Parathyroid adenoma (tissue), 2 donors: ENCODE results near the gene DOCK8.

Source experiments
- H2AFZ ChIP-seq: fragments of 300-600 bp; sonication (generic); one replicate; pipeline ENCODE4 v1.7.0; 2017; ENCODE audit warnings: antibody characterized with exemption, mild to moderate bottlenecking
- H3K27ac ChIP-seq: fragments of 300-600 bp; sonication (generic); one replicate; pipeline ENCODE4 v1.7.0; 2017
- H3K27me3 ChIP-seq: fragments of 300-600 bp; sonication (generic); one replicate; pipeline ENCODE4 v1.7.0; 2017; ENCODE audit warnings: low read length; ENCODE audit not compliant: control insufficient read depth, insufficient read depth
- H3K36me3 ChIP-seq: fragments of 300-600 bp; sonication (generic); one replicate; pipeline ENCODE4 v1.7.0; 2017; ENCODE audit warnings: low read length; ENCODE audit not compliant: control insufficient read depth, insufficient read depth
- H3K4me1 ChIP-seq: fragments of 300-600 bp; sonication (generic); one replicate; pipeline ENCODE4 v1.7.0; 2017; ENCODE audit warnings: control low read depth
- H3K4me2 ChIP-seq: fragments of 300-600 bp; sonication (generic); one replicate; pipeline ENCODE4 v1.7.0; 2017; ENCODE audit warnings: low read length
- H3K4me3 ChIP-seq: fragments of 300-600 bp; sonication (generic); one replicate; pipeline ENCODE4 v1.7.0; 2017; ENCODE audit warnings: low read depth, low read length
- H3K79me2 ChIP-seq: fragments of 300-600 bp; sonication (generic); one replicate; pipeline ENCODE4 v1.7.0; 2017; ENCODE audit warnings: control low read depth
- H3K9ac ChIP-seq: fragments of 300-600 bp; sonication (generic); one replicate; pipeline ENCODE4 v1.7.0; 2017; ENCODE audit warnings: mild to moderate bottlenecking
- H3K9me3 ChIP-seq: fragments of 300-600 bp; sonication (generic); one replicate; pipeline ENCODE4 v1.7.0; 2017; ENCODE audit warnings: low read length; ENCODE audit not compliant: control insufficient read depth
- CTCF ChIP-seq: fragments of 300-600 bp; sonication (generic); IDR thresholded peaks from one replicate; pipeline ENCODE4 v1.7.0; 2017; ENCODE audit warnings: antibody characterized with exemption, mild to moderate bottlenecking
- donor health status: primary hyperparathyroidism.

The DOCK8 gene

GRCh38 chr9:469672-470551 lies 255.2 kb downstream of the DOCK8 start:
- H3K9me3 ChIP-seq: no peaks in the 10 kb centered on the region
- H3K9ac ChIP-seq: peak overlapping the region; percentile 46
- peaks cover 9% of the 10 kb centered on the region for H3K4me1 ChIP-seq
- H3K36me3 ChIP-seq: no peaks in the 10 kb centered on the region
- TF ChIP-seq CTCF: no peak
- H3K79me2 ChIP-seq: no peaks in the 10 kb centered on the region
- peak overlapping the region; percentile 83 for H3K4me2 ChIP-seq
- peak overlapping the region; percentile 54 for H3K27ac ChIP-seq
- H3K27me3 ChIP-seq: no peaks in the 10 kb centered on the region
- peak overlapping the region; percentile 65 for H3K4me3 ChIP-seq
- peak overlapping the region; percentile 96 for H2AFZ ChIP-seq

DNA sequence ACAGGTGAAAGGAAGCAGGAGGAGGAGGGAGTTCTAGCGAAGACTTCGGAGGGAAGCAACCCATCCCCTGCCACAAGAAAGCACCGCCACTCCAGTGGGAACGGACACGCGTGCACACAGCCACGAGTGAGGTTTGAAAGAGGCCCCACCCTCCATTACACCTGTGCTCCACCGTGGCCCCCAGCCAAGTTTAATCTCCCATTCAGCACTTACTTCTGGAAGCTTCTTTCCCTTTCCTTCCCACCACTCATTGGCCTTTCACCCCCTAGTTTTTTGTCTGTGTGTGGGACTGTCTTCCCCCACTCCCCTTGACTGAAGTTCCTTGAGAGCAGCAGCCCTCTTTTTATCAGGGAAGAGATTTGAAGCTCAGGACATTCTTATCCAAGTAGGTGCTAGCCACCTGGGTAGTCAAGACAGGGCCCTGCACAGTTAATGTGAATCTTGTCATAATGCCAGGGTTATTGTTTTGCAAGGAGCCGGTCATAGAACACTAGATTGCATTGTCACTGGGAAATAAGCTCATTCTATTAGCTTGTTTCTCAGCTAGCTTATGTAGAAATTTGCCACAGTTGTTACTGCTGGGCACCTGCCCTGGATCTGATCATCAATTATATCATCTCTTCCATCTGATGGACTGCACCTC lies 256.0 kb downstream of the DOCK8 start:
- H3K9me3 ChIP-seq: no peaks in the 10 kb centered on the region
- H3K4me1 ChIP-seq: peaks cover 9% of the 10 kb centered on the region
- H3K36me3 ChIP-seq: no peaks in the 10 kb centered on the region
- H3K4me2 ChIP-seq: peak overlapping the region; percentile 74
- H3K27me3 ChIP-seq: no peaks in the 10 kb centered on the region
- TF ChIP-seq CTCF: no peak
- H3K79me2 ChIP-seq: no peaks in the 10 kb centered on the region
- peak overlapping the region; percentile 96 for H2AFZ ChIP-seq
- no peak overlapping the region for H3K9ac ChIP-seq
- H3K4me3 ChIP-seq: peak overlapping the region; percentile 65
- H3K27ac ChIP-seq: peak overlapping the region; percentile 44

- no peaks in the 10 kb centered on the region for H3K79me2 ChIP-seq
- no peak overlapping the region for H3K9ac ChIP-seq
- H3K9me3 ChIP-seq: no peaks in the 10 kb centered on the region
- peaks cover 9% of the 10 kb centered on the region for H3K4me1 ChIP-seq
- no peak overlapping the region for H2AFZ ChIP-seq
- H3K4me2 ChIP-seq: no peak overlapping the region
- H3K4me3 ChIP-seq: no peak overlapping the region
- H3K27me3 ChIP-seq: no peaks in the 10 kb centered on the region
- H3K27ac ChIP-seq: no peak overlapping the region
- no peak for TF ChIP-seq CTCF
- no peaks in the 10 kb centered on the region for H3K36me3 ChIP-seq
Observed at GRCh38 chr9:471320-471719, 256.7 kb downstream of the DOCK8 start.

GRCh38 chr9:472479-473075 lies 257.9 kb downstream of the DOCK8 start:
- H3K4me3 ChIP-seq: no peak overlapping the region
- no peaks in the 10 kb centered on the region for H3K9me3 ChIP-seq
- H3K79me2 ChIP-seq: no peaks in the 10 kb centered on the region
- no peak for TF ChIP-seq CTCF
- H3K4me2 ChIP-seq: no peak overlapping the region
- H3K9ac ChIP-seq: no peak overlapping the region
- no peaks in the 10 kb centered on the region for H3K36me3 ChIP-seq
- no peak overlapping the region for H2AFZ ChIP-seq
- no peaks in the 10 kb centered on the region for H3K27me3 ChIP-seq
- no peak overlapping the region for H3K27ac ChIP-seq
- peaks cover 9% of the 10 kb centered on the region for H3K4me1 ChIP-seq
